Measurements from ENCODE around the gene CCDC33. TPM values are rescaled to one million over a fixed set of nuclear protein-coding genes. Genes with fewer than 3 reads are reported as not detected.

CCDC33 gene
- polyA plus RNA-seq, 1 of the 3 experiments (the other 2 are of a cell fraction): 4.0 TPM

DNA sequence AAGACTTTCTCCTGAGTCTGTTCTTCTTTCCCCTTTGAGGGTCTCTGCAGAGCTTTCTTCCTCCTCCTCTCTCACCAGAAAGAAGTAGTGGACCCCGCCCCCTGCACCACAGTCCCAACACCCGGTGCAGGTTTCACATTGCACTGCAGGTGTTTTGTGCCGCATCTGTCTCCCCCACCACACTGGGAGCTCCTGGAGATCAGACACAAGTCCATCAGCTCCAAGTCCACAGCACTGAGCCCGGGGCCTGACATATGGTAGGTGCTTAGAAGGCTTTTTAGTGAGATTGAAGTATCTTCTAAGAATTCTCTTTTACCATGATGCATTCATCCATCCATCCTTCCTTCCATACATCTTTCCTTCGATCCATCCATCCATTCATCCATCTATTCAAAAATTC lies 43.4 kb upstream of the CCDC33 start:
- WGBS (ENCODE audit: low lambda C conversion rate): 100% methylated on average over 5 of the region's 5 CpGs
- peak overlapping the region; percentile 78 to 89 for H3K27ac ChIP-seq (ENCODE audit: low read depth in 2 of 2, low read length in 1 of 2)
- POLR2A ChIA-PET: interaction anchor here (0.5 to 1.3 kb wide), 3 partner anchors 8 to 265 kb away, joined by 3 to 4 read pairs (median 3); no protein-coding TSS in a partner anchor

DNA sequence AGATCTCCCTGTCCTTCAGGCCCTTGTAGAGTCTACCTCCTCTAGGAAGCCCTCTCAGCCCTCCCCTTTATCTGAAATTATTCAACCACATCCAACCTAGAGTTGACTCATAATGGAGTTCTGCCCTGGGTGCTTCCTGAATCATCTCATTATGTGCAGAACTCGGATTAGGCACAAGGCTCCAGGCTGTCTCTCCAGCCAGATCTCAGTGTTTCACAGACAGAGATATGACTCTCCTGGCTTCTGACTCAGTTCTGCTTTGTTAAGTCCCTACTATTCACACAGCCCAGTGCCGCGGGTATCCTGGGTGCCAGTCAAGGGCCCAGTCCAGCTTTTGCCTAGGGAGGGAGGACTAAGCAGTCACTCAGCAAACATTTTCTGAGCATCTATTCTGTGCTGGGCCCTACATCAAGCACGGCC lies 42.8 kb upstream of the CCDC33 start:
- H3K9me2 ChIP-seq: no peaks in the 10 kb centered on the region
- H3K4me3 ChIP-seq (ENCODE audit: low read depth in 2 of 2, low read length in 1 of 2): no peak overlapping the region
- peaks cover 39 to 58% of the 10 kb centered on the region in 2 experiments for H3K4me1 ChIP-seq (ENCODE audit: control insufficient read depth in 1 of 2, insufficient read depth in 2 of 2, low read depth in 1 of 2, low read length in 1 of 2)
- ChIA-PET CTCF (interaction anchor here (1.1 to 2.6 kb wide), 3 partner anchors 10 to 114 kb away, joined by 4 to 10 read pairs (median 7); partner anchors contain the start of gene STRA6), POLR2A (interaction anchor here (0.8 to 1.3 kb wide), 4 partner anchors 9 to 111 kb away, joined by 3 to 5 read pairs (median 3); partner anchors contain the start of gene STRA6)
- no peaks in the 10 kb centered on the region for H4K20me1 ChIP-seq (ENCODE audit: insufficient read depth)
- DNase-seq: no peak
- peaks cover 0 to 34% of the 10 kb centered on the region in 2 experiments for H3K36me3 ChIP-seq (replicated peaks in 1 of 2; ENCODE audit: control insufficient read depth in 1 of 2, insufficient read depth in 2 of 2, low read length in 1 of 2)
- H3K9ac ChIP-seq: peak overlapping the region; percentile 57; the same call in 1 of the 2 replicates
- peak overlapping the region; percentile 34; the same call in 1 of the 2 replicates for H3K4me2 ChIP-seq
- 13% methylated on average over 4 of the region's 4 CpGs for WGBS (ENCODE audit: low lambda C conversion rate)
- H3K79me2 ChIP-seq (ENCODE audit: insufficient read depth): no peaks in the 10 kb centered on the region
- H3K9me3 ChIP-seq: no peaks in the 10 kb centered on the region
- peaks cover 36% of the 10 kb centered on the region for H3F3A ChIP-seq (replicated peaks; ENCODE audit: insufficient read depth)
- H3K27me3 ChIP-seq (ENCODE audit: insufficient read depth): no peaks in the 10 kb centered on the region
- H2AFZ ChIP-seq (ENCODE audit: low read depth): no peak overlapping the region
- peak overlapping the region; percentile 78 to 89 for H3K27ac ChIP-seq (ENCODE audit: low read depth in 2 of 2, low read length in 1 of 2)
- TF ChIP-seq NFIC (IDR thresholded peaks at IDR 0.05; ENCODE audit: borderline replicate concordance) (peak; percentile 70), RXRA (IDR thresholded peaks at IDR 0.05; ENCODE audit: borderline replicate concordance, low read depth) (peak; percentile 41; the same call in 1 of the 2 replicates), MEF2A (IDR thresholded peaks at IDR 0.05; ENCODE audit: borderline replicate concordance, low read depth) (no peak), SIN3A (IDR thresholded peaks at IDR 0.05; ENCODE audit: borderline replicate concordance, low read depth, low read length) (peak; percentile 16; the same call in 1 of the 2 replicates), RCOR1 (IDR thresholded peaks at IDR 0.05; ENCODE audit: low read length) (no peak), MXI1 (IDR thresholded peaks at IDR 0.05; ENCODE audit: low read depth, low read length) (no peak), CHD2 (IDR thresholded peaks at IDR 0.05; ENCODE audit: low read length, partially characterized antibody) (no peak), RFX5 (IDR thresholded peaks at IDR 0.05; ENCODE audit: low read length) (no peak), FOSL2 (IDR thresholded peaks at IDR 0.05; ENCODE audit: borderline replicate concordance, low read depth) (peak; percentile 92), POLR2AphosphoS5 (IDR thresholded peaks at IDR 0.05; ENCODE audit: low read depth, low read length) (peak; percentile 29)
- TF ChIP-seq, protein P1, sequence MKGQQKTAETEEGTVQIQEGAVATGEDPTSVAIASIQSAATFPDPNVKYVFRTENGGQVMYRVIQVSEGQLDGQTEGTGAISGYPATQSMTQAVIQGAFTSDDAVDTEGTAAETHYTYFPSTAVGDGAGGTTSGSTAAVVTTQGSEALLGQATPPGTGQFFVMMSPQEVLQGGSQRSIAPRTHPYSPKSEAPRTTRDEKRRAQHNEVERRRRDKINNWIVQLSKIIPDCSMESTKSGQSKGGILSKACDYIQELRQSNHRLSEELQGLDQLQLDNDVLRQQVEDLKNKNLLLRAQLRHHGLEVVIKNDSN (IDR thresholded peaks at IDR 0.05; ENCODE audit: borderline replicate concordance, low read depth): no peak

More for the DNA sequence above, 43.4 kb upstream of the CCDC33 start:
- Histone ChIP-seq H3K4me3 (ENCODE audit: low read depth in 2 of 2, low read length in 1 of 2) (no peak overlapping the region), H3K9me2 (no peaks in the 10 kb centered on the region), H3K9ac (no peak overlapping the region), H3K4me1 (ENCODE audit: control insufficient read depth in 1 of 2, insufficient read depth in 2 of 2, low read depth in 1 of 2, low read length in 1 of 2) (peaks cover 37 to 58% of the 10 kb centered on the region in 2 experiments), H4K20me1 (ENCODE audit: insufficient read depth) (no peaks in the 10 kb centered on the region), H3K27me3 (ENCODE audit: insufficient read depth) (no peaks in the 10 kb centered on the region), H3K4me2 (peak overlapping the region; percentile 30), H3K36me3 (replicated peaks in 1 of 2; ENCODE audit: control insufficient read depth in 1 of 2, insufficient read depth in 2 of 2, low read length in 1 of 2) (peaks cover 0 to 34% of the 10 kb centered on the region in 2 experiments), H3K9me3 (no peaks in the 10 kb centered on the region), H3K79me2 (ENCODE audit: insufficient read depth) (no peaks in the 10 kb centered on the region), H3F3A (replicated peaks; ENCODE audit: insufficient read depth) (peaks cover 36% of the 10 kb centered on the region), H2AFZ (ENCODE audit: low read depth) (no peak overlapping the region)
- DNase-seq: no peak
- no peak for TF ChIP-seq FOXJ3 (CRISPR knock-in tag; IDR thresholded peaks at IDR 0.05)
- TF ChIP-seq NFIC (IDR thresholded peaks at IDR 0.05; ENCODE audit: borderline replicate concordance): no peak
- TF ChIP-seq EZH2phosphoT487 (IDR thresholded peaks at IDR 0.05; ENCODE audit: borderline replicate concordance, low read depth): no peak
- TF ChIP-seq, protein P2, sequence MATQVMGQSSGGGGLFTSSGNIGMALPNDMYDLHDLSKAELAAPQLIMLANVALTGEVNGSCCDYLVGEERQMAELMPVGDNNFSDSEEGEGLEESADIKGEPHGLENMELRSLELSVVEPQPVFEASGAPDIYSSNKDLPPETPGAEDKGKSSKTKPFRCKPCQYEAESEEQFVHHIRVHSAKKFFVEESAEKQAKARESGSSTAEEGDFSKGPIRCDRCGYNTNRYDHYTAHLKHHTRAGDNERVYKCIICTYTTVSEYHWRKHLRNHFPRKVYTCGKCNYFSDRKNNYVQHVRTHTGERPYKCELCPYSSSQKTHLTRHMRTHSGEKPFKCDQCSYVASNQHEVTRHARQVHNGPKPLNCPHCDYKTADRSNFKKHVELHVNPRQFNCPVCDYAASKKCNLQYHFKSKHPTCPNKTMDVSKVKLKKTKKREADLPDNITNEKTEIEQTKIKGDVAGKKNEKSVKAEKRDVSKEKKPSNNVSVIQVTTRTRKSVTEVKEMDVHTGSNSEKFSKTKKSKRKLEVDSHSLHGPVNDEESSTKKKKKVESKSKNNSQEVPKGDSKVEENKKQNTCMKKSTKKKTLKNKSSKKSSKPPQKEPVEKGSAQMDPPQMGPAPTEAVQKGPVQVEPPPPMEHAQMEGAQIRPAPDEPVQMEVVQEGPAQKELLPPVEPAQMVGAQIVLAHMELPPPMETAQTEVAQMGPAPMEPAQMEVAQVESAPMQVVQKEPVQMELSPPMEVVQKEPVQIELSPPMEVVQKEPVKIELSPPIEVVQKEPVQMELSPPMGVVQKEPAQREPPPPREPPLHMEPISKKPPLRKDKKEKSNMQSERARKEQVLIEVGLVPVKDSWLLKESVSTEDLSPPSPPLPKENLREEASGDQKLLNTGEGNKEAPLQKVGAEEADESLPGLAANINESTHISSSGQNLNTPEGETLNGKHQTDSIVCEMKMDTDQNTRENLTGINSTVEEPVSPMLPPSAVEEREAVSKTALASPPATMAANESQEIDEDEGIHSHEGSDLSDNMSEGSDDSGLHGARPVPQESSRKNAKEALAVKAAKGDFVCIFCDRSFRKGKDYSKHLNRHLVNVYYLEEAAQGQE (IDR thresholded peaks at IDR 0.05; ENCODE audit: low read depth, low read length): no peak
- no peak for TF ChIP-seq RXRA (IDR thresholded peaks at IDR 0.05; ENCODE audit: borderline replicate concordance, low read depth)
- TF ChIP-seq, protein P3, sequence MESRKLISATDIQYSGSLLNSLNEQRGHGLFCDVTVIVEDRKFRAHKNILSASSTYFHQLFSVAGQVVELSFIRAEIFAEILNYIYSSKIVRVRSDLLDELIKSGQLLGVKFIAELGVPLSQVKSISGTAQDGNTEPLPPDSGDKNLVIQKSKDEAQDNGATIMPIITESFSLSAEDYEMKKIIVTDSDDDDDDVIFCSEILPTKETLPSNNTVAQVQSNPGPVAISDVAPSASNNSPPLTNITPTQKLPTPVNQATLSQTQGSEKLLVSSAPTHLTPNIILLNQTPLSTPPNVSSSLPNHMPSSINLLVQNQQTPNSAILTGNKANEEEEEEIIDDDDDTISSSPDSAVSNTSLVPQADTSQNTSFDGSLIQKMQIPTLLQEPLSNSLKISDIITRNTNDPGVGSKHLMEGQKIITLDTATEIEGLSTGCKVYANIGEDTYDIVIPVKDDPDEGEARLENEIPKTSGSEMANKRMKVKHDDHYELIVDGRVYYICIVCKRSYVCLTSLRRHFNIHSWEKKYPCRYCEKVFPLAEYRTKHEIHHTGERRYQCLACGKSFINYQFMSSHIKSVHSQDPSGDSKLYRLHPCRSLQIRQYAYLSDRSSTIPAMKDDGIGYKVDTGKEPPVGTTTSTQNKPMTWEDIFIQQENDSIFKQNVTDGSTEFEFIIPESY (IDR thresholded peaks at IDR 0.05; ENCODE audit: borderline replicate concordance, low read depth): no peak
- TF ChIP-seq EP300 (IDR thresholded peaks at IDR 0.05; ENCODE audit: borderline replicate concordance in 1 of 2, low read depth in 1 of 2, low read length in 1 of 2): no peak
- no peak for TF ChIP-seq FOSL2 (IDR thresholded peaks at IDR 0.05; ENCODE audit: borderline replicate concordance, low read depth)
- no peak for TF ChIP-seq GATA2 (CRISPR knock-in tag; IDR thresholded peaks at IDR 0.05)
- CTCF ChIA-PET: interaction anchor here (1.1 to 2.6 kb wide), 5 partner anchors 10 to 115 kb away, joined by 3 to 10 read pairs (median 6); partner anchors contain the start of gene STRA6
